IMR-90 (cell line): ENCODE data around the gene TEKT1. TPM values are rescaled to one million over a fixed set of nuclear protein-coding genes. Genes with fewer than 3 reads are reported as not detected.

Source experiments
- ATAC-seq: fragments of 200-7000 bp; cut with Tn5 transposase; 2 replicates; pipeline ENCODE4 v1.9.1; 2020; ENCODE audit warnings: low read depth, mild to moderate bottlenecking, moderate library complexity
- BruUV-seq: library from RNA; stranded (reverse); fragments of 400-500 nt; replicated peaks from 2 replicates; lab custom pipeline; 2021; lab: Mats Ljungman, UMichigan
- CTCF ChIA-PET: fragments of 300-600 bp; formaldehyde crosslinking; extraction: SDS; loops from one replicate; lab custom pipeline; 2021; ENCODE audit warnings: antibody characterized with exemption; lab: Yijun Ruan, JAX
- POLR2A ChIA-PET: fragments of 300-600 bp; sonication (Branson Sonifier 250); formaldehyde crosslinking; loops from one replicate; lab custom pipeline; 2022; ENCODE audit warnings: antibody characterized with exemption; ENCODE audit not compliant: unreplicated experiment; lab: Charles Lee
- DNase-seq: peaks from one replicate; pipeline ENCODE4 v3.0.0; 2013
- H2AFZ ChIP-seq: replicated peaks from 2 replicates; pipeline ENCODE3; 2013; ENCODE audit warnings: low read length, mild to moderate bottlenecking; ENCODE audit not compliant: poor library complexity
- H2AK5ac ChIP-seq: 2 replicates; pipeline ENCODE4 v1.6.1; 2013; ENCODE audit warnings: low read depth, low read length, inconsistent platforms
- H2AK9ac ChIP-seq: replicated peaks from 2 replicates; pipeline ENCODE3; 2013; ENCODE audit warnings: mild to moderate bottlenecking, low read depth, low read length, moderate library complexity; ENCODE audit not compliant: poor library complexity
- H2BK120ac ChIP-seq: 2 replicates; pipeline ENCODE4 v1.6.1; 2013; ENCODE audit warnings: low read depth, low read length, inconsistent platforms
- H2BK15ac ChIP-seq: 3 replicates; pipeline ENCODE4 v1.6.1; 2013; ENCODE audit warnings: low read depth, low read length, inconsistent platforms
- H2BK20ac ChIP-seq: 2 replicates; pipeline ENCODE4 v1.6.1; 2013; ENCODE audit warnings: low read depth, mild to moderate bottlenecking, inconsistent platforms, low read length, moderate library complexity
- H2BK5ac ChIP-seq: 2 replicates; pipeline ENCODE4 v1.6.1; 2013; ENCODE audit warnings: mild to moderate bottlenecking, low read depth, low read length, inconsistent platforms; ENCODE audit not compliant: poor library complexity, severe bottlenecking
- H3K14ac ChIP-seq: replicated peaks from 2 replicates; pipeline ENCODE4 v1.6.1; 2013; ENCODE audit warnings: low read depth, low read length, inconsistent platforms
- H3K18ac ChIP-seq: 2 replicates; pipeline ENCODE4 v1.6.1; 2013; ENCODE audit warnings: low read depth, low read length, control low read depth
- H3K23ac ChIP-seq: 2 replicates; pipeline ENCODE4 v1.6.1; 2013; ENCODE audit warnings: low read depth, low read length, inconsistent platforms
- H3K27ac ChIP-seq: 2 replicates; pipeline ENCODE4 v1.5.1; 2013; ENCODE audit warnings: mild to moderate bottlenecking, control low read depth, low read length; ENCODE audit not compliant: insufficient read depth
- H3K27me3 ChIP-seq: 2 replicates; pipeline ENCODE4 v1.6.1; 2013; ENCODE audit warnings: low read length; ENCODE audit not compliant: control insufficient read depth, insufficient read depth
- H3K36me3 ChIP-seq: 2 replicates; pipeline ENCODE4 v1.6.1; 2013; ENCODE audit warnings: low read length, mixed read lengths; ENCODE audit not compliant: control insufficient read depth, insufficient read depth
- H3K4ac ChIP-seq: 2 replicates; pipeline ENCODE4 v1.6.1; 2013; ENCODE audit warnings: low read depth, low read length, inconsistent platforms
- H3K4me1 ChIP-seq: 2 replicates; pipeline ENCODE4 v1.6.1; 2013; ENCODE audit warnings: low read length, mixed read lengths; ENCODE audit not compliant: control insufficient read depth, insufficient read depth
- H3K4me2 ChIP-seq: 2 replicates; pipeline ENCODE4 v1.6.1; 2013; ENCODE audit warnings: low read depth, mild to moderate bottlenecking, control low read depth, low read length, moderate library complexity
- H3K4me3 ChIP-seq: 2 replicates; pipeline ENCODE4 v1.5.1; 2013; ENCODE audit warnings: low read depth, mild to moderate bottlenecking, control low read depth, low read length, moderate library complexity; ENCODE audit not compliant: insufficient read depth
- H3K56ac ChIP-seq: 2 replicates; pipeline ENCODE4 v1.6.1; 2013; ENCODE audit warnings: low read length, inconsistent platforms; ENCODE audit not compliant: insufficient read depth; ENCODE audit errors: extremely low read depth
- H3K79me1 ChIP-seq, 2 experiments: 2 replicates each; pipeline ENCODE4 v1.6.1; 2013; ENCODE audit warnings: low read length in 2 of 2, inconsistent platforms in 1 of 2, low read depth in 1 of 2
- H3K9ac ChIP-seq: 2 replicates; pipeline ENCODE4 v1.6.1; 2013; ENCODE audit warnings: low read depth, low read length, control low read depth
- H3K9me1 ChIP-seq: 2 replicates; pipeline ENCODE4 v1.6.1; 2013; ENCODE audit warnings: low read length, inconsistent platforms; ENCODE audit not compliant: insufficient read depth
- H3K9me3 ChIP-seq: 2 replicates; pipeline ENCODE4 v1.6.1; 2013; ENCODE audit warnings: low read length; ENCODE audit not compliant: control insufficient read depth, insufficient read depth
- H4K20me1 ChIP-seq: 2 replicates; pipeline ENCODE4 v1.6.1; 2013; ENCODE audit warnings: low read length, inconsistent platforms; ENCODE audit not compliant: insufficient read depth
- H4K5ac ChIP-seq: 2 replicates; pipeline ENCODE4 v1.6.1; 2013; ENCODE audit warnings: mild to moderate bottlenecking, low read depth, low read length, control low read depth
- H4K8ac ChIP-seq, 2 experiments: 2 replicates each; pipeline ENCODE4 v1.6.1; 2013; ENCODE audit warnings: low read depth in 2 of 2, low read length in 2 of 2, control low read depth in 1 of 2, inconsistent platforms in 1 of 2
- H4K91ac ChIP-seq: 2 replicates; pipeline ENCODE4 v1.6.1; 2013; ENCODE audit warnings: low read depth, low read length, inconsistent platforms; ENCODE audit not compliant: insufficient read depth
- BHLHE40 ChIP-seq: fragments of 150-350 bp; IDR thresholded peaks from 2 replicates; pipeline ENCODE4 v1.6.1; 2016; ENCODE audit warnings: mild to moderate bottlenecking, low read depth, low read length
- CEBPB ChIP-seq: IDR thresholded peaks from 2 replicates; pipeline ENCODE4 v1.6.1; 2012; ENCODE audit warnings: low read depth, low read length, improper control_type of control experiment
- FOS ChIP-seq: fragments of 150-350 bp; IDR thresholded peaks from 2 replicates; pipeline ENCODE4 v1.6.1; 2016; ENCODE audit warnings: low read depth, low read length
- WGBS, 2 experiments: methylation state at CpG; one replicate each; pipeline versions ENCODE4 v1.1.5 to v1.1.7; 2013; ENCODE audit warnings: missing lambda C conversion rate in 2 of 2; ENCODE audit not compliant: insufficient read length in 1 of 2; ENCODE audit errors: extremely low coverage in 2 of 2; 5-methylcytosine and 5-hydroxymethylcytosine counted together
- dilution Hi-C: fragments of 300-500 bp; cut with HindIII; formaldehyde crosslinking; loops from one replicate; pipeline ENCODE4 v1.14.3; 2018; ENCODE audit warnings: low sequenced_read_pairs; ENCODE audit not compliant: unreplicated experiment
- in situ Hi-C: fragments of 300-500 bp; cut with MboI; formaldehyde crosslinking; loops from 3 replicates; pipeline ENCODE4 v1.14.3; 2019; ENCODE audit warnings: low sequenced_read_pairs, inconsistent platforms, mixed read lengths
- intact Hi-C: fragments of 100-400 bp; cut with micrococcal nuclease; formaldehyde crosslinking; loops from 2 replicates; pipeline ENCODE4 v1.10.0; 2022
- polyA plus RNA-seq, 3 experiments: library from polyadenylated mRNA; depleted of rRNA; stranded (reverse); fragments of >200 nt; gene quantifications; 2 replicates each; pipeline ENCODE4 v1.2.3, GENCODE V29; 2012; ENCODE audit warnings: low replicate concordance in 1 of 3
- total RNA-seq: library from RNA; depleted of rRNA; stranded (reverse); fragments of >200 nt; gene quantifications from 2 replicates; pipeline ENCODE4 v1.2.3, GENCODE V29; 2012
- TF ChIP-seq, protein P1 (sequence below): fragments of 150-350 bp; IDR thresholded peaks from 2 replicates; pipeline ENCODE4 v1.6.1; 2017; ENCODE audit warnings: mild to moderate bottlenecking, antibody characterized with exemption, low read length, low read depth

Gene TEKT1
- total and polyA plus RNA-seq, 2 of the 4 experiments (the other 2 are of a cell fraction) = not detected

DNA sequence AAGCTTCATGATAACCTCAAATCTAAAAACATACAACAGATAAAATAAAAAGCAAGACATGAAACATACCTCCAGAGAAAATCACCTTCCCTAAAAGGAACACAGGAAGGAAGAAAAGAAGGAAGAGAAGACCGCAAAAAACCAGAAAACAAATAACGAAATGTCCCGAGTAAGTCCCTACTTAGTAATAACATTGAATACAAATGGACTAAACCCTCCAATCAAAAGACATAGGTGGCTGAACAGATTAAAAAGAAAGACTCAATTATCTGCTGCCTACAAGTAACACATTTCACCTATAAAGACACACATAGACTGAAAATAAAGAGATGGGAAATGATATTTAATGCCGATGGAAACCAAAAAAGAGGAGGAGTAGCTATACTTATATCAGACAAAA is 49.3 kb downstream of the TEKT1 start:
- dilution Hi-C loops = no loop called here
- Histone ChIP-seq H4K5ac (no peak overlapping the region), H3K18ac (no peak overlapping the region), H3K56ac (no peak overlapping the region), H4K20me1 (no peaks in the 10 kb centered on the region), H3K27ac (no peak overlapping the region), H3K4me2 (no peak overlapping the region), H2BK15ac (no peak overlapping the region), H2BK120ac (no peak overlapping the region), H4K8ac (no peak overlapping the region), H3K27me3 (peaks cover 19% of the 10 kb centered on the region), H3K4me1 (no peaks in the 10 kb centered on the region), H3K79me1 (no peaks in the 10 kb centered on the region), H2BK20ac (no peak overlapping the region), H3K23ac (no peak overlapping the region), H3K14ac (no peak overlapping the region), H2AK9ac (no peak overlapping the region), H3K9me1 (no peaks in the 10 kb centered on the region), H2AFZ (no peak overlapping the region), H2BK5ac (no peak overlapping the region), H3K4ac (no peak overlapping the region), H3K36me3 (no peaks in the 10 kb centered on the region), H4K91ac (no peak overlapping the region), H3K4me3 (no peak overlapping the region), H2AK5ac (no peak overlapping the region), H3K9ac (no peak overlapping the region), H3K9me3 (no peaks in the 10 kb centered on the region; the same call in 1 of the 2 replicates)
- ChIA-PET POLR2A (no interaction called here), CTCF (no interaction called here)
- DNase-seq (no peak), ATAC-seq (no peak)
- in situ Hi-C loops = no loop called here
- no TSS peak for BruUV-seq
- WGBS, 2 experiments = no CpG with 5 or more reads among the region's 4 CpGs
- intact Hi-C loops = no loop called here
- TF ChIP-seq CEBPB = no peak
- no peak for TF ChIP-seq BHLHE40
- TF ChIP-seq FOS = no peak
- TF ChIP-seq, protein P1, sequence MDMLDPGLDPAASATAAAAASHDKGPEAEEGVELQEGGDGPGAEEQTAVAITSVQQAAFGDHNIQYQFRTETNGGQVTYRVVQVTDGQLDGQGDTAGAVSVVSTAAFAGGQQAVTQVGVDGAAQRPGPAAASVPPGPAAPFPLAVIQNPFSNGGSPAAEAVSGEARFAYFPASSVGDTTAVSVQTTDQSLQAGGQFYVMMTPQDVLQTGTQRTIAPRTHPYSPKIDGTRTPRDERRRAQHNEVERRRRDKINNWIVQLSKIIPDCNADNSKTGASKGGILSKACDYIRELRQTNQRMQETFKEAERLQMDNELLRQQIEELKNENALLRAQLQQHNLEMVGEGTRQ = no peak
